Fibroblast of lung (primary cell): Measurements from ENCODE around the gene ARHGDIA. TPM values are rescaled to one million over a fixed set of nuclear protein-coding genes. Genes with fewer than 3 reads are reported as not detected.

Experiments used
- DNase-seq, 2 donors: peaks; one replicate each; pipeline versions ENCODE4 v3.0.0 to v3.0.0-alpha.2; 2010; ENCODE audit warnings: low read depth in 2 of 2
- H2AFZ ChIP-seq: 2 replicates; pipeline ENCODE4 v1.5.1; 2012; ENCODE audit warnings: low read length, control low read depth, inconsistent platforms
- H3K27ac ChIP-seq: 2 replicates; pipeline ENCODE4 v1.5.1; 2011; ENCODE audit warnings: low read length, control low read depth; ENCODE audit not compliant: insufficient read depth
- H3K27me3 ChIP-seq: 2 replicates; pipeline ENCODE4 v1.5.1; 2011; ENCODE audit warnings: mild to moderate bottlenecking, low read length; ENCODE audit not compliant: control insufficient read depth, insufficient read depth
- H3K36me3 ChIP-seq: 2 replicates; pipeline ENCODE4 v1.5.1; 2011; ENCODE audit warnings: low read length; ENCODE audit not compliant: control insufficient read depth, insufficient read depth
- H3K4me1 ChIP-seq: 2 replicates; pipeline ENCODE4 v1.5.1; 2011; ENCODE audit warnings: low read length; ENCODE audit not compliant: control insufficient read depth, insufficient read depth; ENCODE audit errors: extremely low read depth
- H3K4me2 ChIP-seq: 2 replicates; pipeline ENCODE4 v1.5.1; 2011; ENCODE audit warnings: low read length, control low read depth; ENCODE audit not compliant: insufficient read depth; ENCODE audit errors: extremely low read depth
- H3K4me3 ChIP-seq, 4 experiments: fragments of 200-600 bp in 1 of 4; sonication (generic) in 1 of 4; replicated peaks in 1 of 4; 2 replicates each; pipeline ENCODE4 v1.5.1; 2011 to 2016; ENCODE audit warnings: low read length in 4 of 4, low read depth in 3 of 4, mild to moderate bottlenecking in 3 of 4, control low read depth in 2 of 4, inconsistent platforms in 1 of 4, mixed read lengths in 1 of 4; ENCODE audit not compliant: insufficient read depth in 1 of 4; ENCODE audit errors: control extremely low read depth in 1 of 4
- H3K79me2 ChIP-seq: 2 replicates; pipeline ENCODE4 v1.5.1; 2012; ENCODE audit warnings: mild to moderate bottlenecking, low read length, inconsistent platforms; ENCODE audit not compliant: control insufficient read depth, insufficient read depth
- H3K9ac ChIP-seq: 2 replicates; pipeline ENCODE4 v1.5.1; 2011; ENCODE audit warnings: mild to moderate bottlenecking, low read length, control low read depth; ENCODE audit not compliant: insufficient read depth
- H3K9me3 ChIP-seq: 2 replicates; pipeline ENCODE4 v1.5.1; 2012; ENCODE audit warnings: low read depth, low read length; ENCODE audit not compliant: control insufficient read depth, insufficient read depth
- H4K20me1 ChIP-seq: 2 replicates; pipeline ENCODE4 v1.5.1; 2011; ENCODE audit warnings: low read length; ENCODE audit not compliant: control insufficient read depth, insufficient read depth; ENCODE audit errors: extremely low read depth
- EZH2 ChIP-seq: IDR thresholded peaks from 2 replicates; pipeline ENCODE4 v1.5.1; 2012; ENCODE audit warnings: low read length, control low read depth, mild to moderate bottlenecking; ENCODE audit errors: missing control alignments
- polyA plus RNA-seq, 2 donors: library from polyadenylated mRNA; depleted of rRNA in 1 of 2; stranded (reverse) in 1 of 2; unstranded in 1 of 2; fragments of >200 nt; gene quantifications; 2 replicates each; pipeline ENCODE4 v1.2.1, GENCODE V29; 2011 to 2012; ENCODE audit warnings: missing spikeins in 1 of 2
- total RNA-seq: library from RNA; depleted of rRNA; stranded (reverse); fragments of >200 nt; gene quantifications from 2 replicates; pipeline ENCODE4 v1.2.1, GENCODE V29; 2014
- TF ChIP-seq, protein P1 (sequence below), 2 donors: IDR thresholded peaks in 1 of 2; conservative IDR thresholded peaks in 1 of 2; 1 replicate in 1 of 2; 2 replicates in 1 of 2; pipeline ENCODE4 v1.5.1; 2011 to 2012; ENCODE audit warnings: low read length in 2 of 2, control low read depth in 1 of 2, inconsistent platforms in 1 of 2, low read depth in 1 of 2, mild to moderate bottlenecking in 1 of 2

ARHGDIA gene
- total and polyA plus RNA-seq, 2 donors (not counting 1 experiment from before 2014, with no cell fraction given), result 95.0 to 164 TPM

DNA sequence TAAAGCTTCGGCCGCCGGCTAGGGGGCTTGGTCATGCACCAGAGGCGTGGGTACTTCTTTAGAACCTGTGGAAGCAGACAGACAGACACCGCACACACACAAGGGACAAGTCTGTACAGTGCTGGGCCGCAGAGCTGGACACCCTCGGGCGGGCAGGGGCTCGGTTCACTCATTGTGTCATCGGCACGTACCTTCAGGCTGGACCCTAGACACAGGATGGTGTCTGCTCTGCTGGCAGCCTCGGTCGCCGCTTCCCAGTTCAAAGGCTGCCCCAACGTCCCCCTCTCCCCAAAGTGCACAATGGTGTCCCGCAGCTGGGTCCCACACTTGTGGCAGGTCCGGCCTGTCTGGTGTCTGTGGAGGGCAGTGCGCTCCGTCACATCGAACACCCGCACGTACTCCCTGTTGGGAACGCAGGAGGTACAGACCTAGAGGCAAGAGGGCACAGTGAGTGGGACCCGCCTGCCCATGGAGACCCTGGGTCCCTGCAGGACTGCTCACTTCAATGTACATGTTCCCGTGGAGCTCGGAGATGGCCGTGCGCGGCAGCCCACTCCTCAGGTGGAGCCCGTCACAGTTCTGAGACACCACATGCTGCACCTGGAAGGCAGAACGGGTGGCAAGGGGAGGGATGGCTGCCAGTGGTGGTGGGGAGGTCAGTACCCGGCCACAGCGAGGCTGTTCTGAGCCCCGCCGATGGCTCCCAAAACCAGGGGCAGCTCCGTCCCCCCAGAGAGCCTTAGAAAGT is 43.1 kb upstream of the ARHGDIA start:
- Histone ChIP-seq H3K4me3 (no peak overlapping the region), H3K9me3 (no peaks in the 10 kb centered on the region), H3K79me2 (peaks cover 27% of the 10 kb centered on the region), H3K27ac (no peak overlapping the region), H3K36me3 (peaks cover 34% of the 10 kb centered on the region), H4K20me1 (no peaks in the 10 kb centered on the region), H2AFZ (no peak overlapping the region), H3K9ac (no peak overlapping the region), H3K4me2 (no peak overlapping the region), H3K27me3 (no peaks in the 10 kb centered on the region), H3K4me1 (peaks cover 13% of the 10 kb centered on the region)
- DNase-seq, result no peak
- TF ChIP-seq, protein P1, sequence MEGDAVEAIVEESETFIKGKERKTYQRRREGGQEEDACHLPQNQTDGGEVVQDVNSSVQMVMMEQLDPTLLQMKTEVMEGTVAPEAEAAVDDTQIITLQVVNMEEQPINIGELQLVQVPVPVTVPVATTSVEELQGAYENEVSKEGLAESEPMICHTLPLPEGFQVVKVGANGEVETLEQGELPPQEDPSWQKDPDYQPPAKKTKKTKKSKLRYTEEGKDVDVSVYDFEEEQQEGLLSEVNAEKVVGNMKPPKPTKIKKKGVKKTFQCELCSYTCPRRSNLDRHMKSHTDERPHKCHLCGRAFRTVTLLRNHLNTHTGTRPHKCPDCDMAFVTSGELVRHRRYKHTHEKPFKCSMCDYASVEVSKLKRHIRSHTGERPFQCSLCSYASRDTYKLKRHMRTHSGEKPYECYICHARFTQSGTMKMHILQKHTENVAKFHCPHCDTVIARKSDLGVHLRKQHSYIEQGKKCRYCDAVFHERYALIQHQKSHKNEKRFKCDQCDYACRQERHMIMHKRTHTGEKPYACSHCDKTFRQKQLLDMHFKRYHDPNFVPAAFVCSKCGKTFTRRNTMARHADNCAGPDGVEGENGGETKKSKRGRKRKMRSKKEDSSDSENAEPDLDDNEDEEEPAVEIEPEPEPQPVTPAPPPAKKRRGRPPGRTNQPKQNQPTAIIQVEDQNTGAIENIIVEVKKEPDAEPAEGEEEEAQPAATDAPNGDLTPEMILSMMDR (conservative IDR thresholded peaks at IDR 0.05 in 1 of 2, IDR thresholded peaks at IDR 0.05 in 1 of 2; ENCODE audit: low read depth in 1 of 2, low read length in 2 of 2), result no peak
- no peak for TF ChIP-seq EZH2

GRCh38 chr17:81913394-81914102 is 42.4 kb upstream of the ARHGDIA start:
- Histone ChIP-seq H3K27me3 (no peaks in the 10 kb centered on the region), H3K4me3 (no peak overlapping the region), H3K9me3 (no peaks in the 10 kb centered on the region), H4K20me1 (no peaks in the 10 kb centered on the region), H3K9ac (no peak overlapping the region), H3K4me2 (no peak overlapping the region), H3K4me1 (peaks cover 13% of the 10 kb centered on the region), H3K79me2 (peaks cover 22% of the 10 kb centered on the region), H3K27ac (no peak overlapping the region), H2AFZ (no peak overlapping the region), H3K36me3 (peaks cover 36% of the 10 kb centered on the region)
- no peak for DNase-seq
- TF ChIP-seq EZH2, result no peak
- TF ChIP-seq, protein P1 (conservative IDR thresholded peaks at IDR 0.05 in 1 of 2, IDR thresholded peaks at IDR 0.05 in 1 of 2; ENCODE audit: low read depth in 1 of 2, low read length in 2 of 2), result no peak

GRCh38 chr17:81912441-81913309 is 41.5 kb upstream of the ARHGDIA start:
- peaks cover 22% of the 10 kb centered on the region for H3K79me2 ChIP-seq
- peaks cover 41% of the 10 kb centered on the region for H3K36me3 ChIP-seq
- no peak overlapping the region for H3K4me2 ChIP-seq
- no peak overlapping the region for H3K9ac ChIP-seq
- H3K4me3 ChIP-seq, result no peak overlapping the region
- H3K9me3 ChIP-seq, result no peaks in the 10 kb centered on the region
- no peak for TF ChIP-seq EZH2
- TF ChIP-seq, protein P1 (conservative IDR thresholded peaks at IDR 0.05 in 1 of 2, IDR thresholded peaks at IDR 0.05 in 1 of 2; ENCODE audit: low read depth in 1 of 2, low read length in 2 of 2), result no peak
- peaks cover 13% of the 10 kb centered on the region for H3K4me1 ChIP-seq
- no peak overlapping the region for H2AFZ ChIP-seq
- no peak overlapping the region for H3K27ac ChIP-seq
- no peaks in the 10 kb centered on the region for H3K27me3 ChIP-seq
- no peaks in the 10 kb centered on the region for H4K20me1 ChIP-seq
- DNase-seq, result no peak
